OCI-LY3 (cell line): ENCODE data around the gene UNC5B.

Source experiments
- H2AFZ ChIP-seq: fragments of 200-600, 300-600 bp; shearing (Covaris generic); 2 replicates; pipeline ENCODE4 v1.6.0; 2014; ENCODE audit warnings: antibody characterized with exemption, low read depth, low read length
- H3K27ac ChIP-seq: fragments of 200-600, 300-600 bp; sonication (generic); 2 replicates; pipeline ENCODE4 v1.5.1; 2014; ENCODE audit warnings: mild to moderate bottlenecking, low read length, moderate library complexity, mixed read lengths
- H3K27me3 ChIP-seq: fragments of 200-600, 300-600 bp; sonication (generic); 2 replicates; pipeline ENCODE4 v1.6.1; 2014; ENCODE audit warnings: low read depth, low read length, mixed read lengths
- H3K36me3 ChIP-seq: fragments of 200-600, 300-600 bp; sonication (generic); replicated peaks from 2 replicates; pipeline ENCODE3; 2014; ENCODE audit warnings: low read depth, low read length, mixed read lengths
- H3K4me1 ChIP-seq: fragments of 300-600, 200-600 bp; sonication (generic); 2 replicates; pipeline ENCODE4 v1.6.1; 2014; ENCODE audit warnings: low read length, mixed read lengths
- H3K4me2 ChIP-seq: fragments of 200-600, 300-600 bp; sonication (generic); 2 replicates; pipeline ENCODE4 v1.6.1; 2014; ENCODE audit warnings: low read length, mixed read lengths
- H3K4me3 ChIP-seq: fragments of 300-600, 200-600 bp; sonication (generic); 2 replicates; pipeline ENCODE4 v1.5.1; 2014; ENCODE audit warnings: antibody characterized with exemption, mild to moderate bottlenecking, low read length, moderate library complexity
- H3K79me2 ChIP-seq: fragments of 300-600, 200-600 bp; shearing (Covaris generic); 2 replicates; pipeline ENCODE4 v1.6.1; 2014; ENCODE audit warnings: mild to moderate bottlenecking, low read length, mixed read lengths
- H3K9ac ChIP-seq: fragments of 300-600, 200-600 bp; shearing (Covaris generic); 2 replicates; pipeline ENCODE4 v1.6.0; 2014; ENCODE audit warnings: mild to moderate bottlenecking, low read length, moderate library complexity
- H3K9me3 ChIP-seq: fragments of 200-600, 300-600 bp; shearing (Covaris generic); 2 replicates; pipeline ENCODE4 v1.6.1; 2014; ENCODE audit warnings: low read length, mixed read lengths; ENCODE audit not compliant: insufficient read depth
- H4K20me1 ChIP-seq: fragments of 200-600, 300-600 bp; sonication (generic); 2 replicates; pipeline ENCODE4 v1.6.1; 2016; ENCODE audit warnings: low read length, mixed read lengths; ENCODE audit not compliant: insufficient read depth
- EZH2phosphoT487 ChIP-seq: fragments of 200-600 bp; shearing (Covaris generic); IDR thresholded peaks from 2 replicates; pipeline ENCODE4 v1.6.1; 2018; ENCODE audit warnings: antibody characterized with exemption, mixed run types, low read depth
- TF ChIP-seq, protein P1 (sequence below): fragments of 200-600, 300-600 bp; sonication (generic); IDR thresholded peaks from 2 replicates; pipeline ENCODE4 v1.5.1; 2014; ENCODE audit warnings: antibody characterized with exemption, low read length, low read depth

Gene UNC5B

GRCh38 chr10:71338728-71339495 is 126.5 kb downstream of the UNC5B start:
- no peak overlapping the region for H3K4me3 ChIP-seq
- no peaks in the 10 kb centered on the region for H3K36me3 ChIP-seq
- no peak overlapping the region for H3K4me2 ChIP-seq

DNA sequence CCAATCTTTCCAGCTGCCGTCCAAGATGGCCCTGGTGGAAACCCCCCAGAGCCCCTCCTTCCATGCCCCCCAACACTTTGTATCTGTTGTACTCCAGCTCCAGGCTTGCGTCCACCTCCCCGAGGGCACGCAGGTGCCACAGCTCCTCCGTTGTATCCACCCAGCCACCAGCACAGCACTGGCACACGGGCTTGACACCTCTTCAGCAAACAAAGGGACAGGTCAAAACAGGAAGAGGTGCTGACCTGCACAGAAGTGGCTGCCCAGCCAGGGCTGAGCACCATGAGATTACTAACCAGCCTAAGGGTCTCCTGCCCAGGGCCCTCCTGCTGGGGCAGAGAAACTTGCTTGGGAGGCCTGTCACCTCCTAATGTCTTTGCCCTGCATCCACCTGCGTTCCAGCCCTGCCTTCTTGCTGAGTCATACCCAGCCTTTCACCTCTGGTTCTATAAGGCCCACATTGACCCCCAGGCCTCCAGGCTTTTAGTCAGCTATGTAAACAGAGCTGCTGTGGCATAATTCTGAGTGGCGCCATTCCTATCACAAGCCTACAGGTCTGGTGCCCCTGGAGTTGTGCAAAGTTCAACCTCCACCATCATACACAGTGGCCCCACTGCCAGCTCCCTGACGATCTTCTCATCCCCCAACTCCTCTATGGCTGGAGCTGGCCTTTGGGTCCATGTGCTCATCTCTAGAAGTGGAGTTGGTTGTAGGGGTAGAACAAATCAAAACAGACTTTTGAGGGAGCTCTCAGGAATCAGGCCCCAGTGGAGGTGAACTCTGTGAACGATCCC is 127.6 kb downstream of the UNC5B start:
- Histone ChIP-seq H2AFZ (no peak overlapping the region), H3K27me3 (no peaks in the 10 kb centered on the region), H3K36me3 (no peaks in the 10 kb centered on the region), H3K4me1 (peaks cover 7% of the 10 kb centered on the region), H3K4me2 (no peak overlapping the region), H3K27ac (no peak overlapping the region), H3K79me2 (no peaks in the 10 kb centered on the region), H4K20me1 (no peaks in the 10 kb centered on the region), H3K4me3 (no peak overlapping the region), H3K9ac (no peak overlapping the region), H3K9me3 (no peaks in the 10 kb centered on the region)
- TF ChIP-seq EZH2phosphoT487: no peak
- TF ChIP-seq, protein P1, sequence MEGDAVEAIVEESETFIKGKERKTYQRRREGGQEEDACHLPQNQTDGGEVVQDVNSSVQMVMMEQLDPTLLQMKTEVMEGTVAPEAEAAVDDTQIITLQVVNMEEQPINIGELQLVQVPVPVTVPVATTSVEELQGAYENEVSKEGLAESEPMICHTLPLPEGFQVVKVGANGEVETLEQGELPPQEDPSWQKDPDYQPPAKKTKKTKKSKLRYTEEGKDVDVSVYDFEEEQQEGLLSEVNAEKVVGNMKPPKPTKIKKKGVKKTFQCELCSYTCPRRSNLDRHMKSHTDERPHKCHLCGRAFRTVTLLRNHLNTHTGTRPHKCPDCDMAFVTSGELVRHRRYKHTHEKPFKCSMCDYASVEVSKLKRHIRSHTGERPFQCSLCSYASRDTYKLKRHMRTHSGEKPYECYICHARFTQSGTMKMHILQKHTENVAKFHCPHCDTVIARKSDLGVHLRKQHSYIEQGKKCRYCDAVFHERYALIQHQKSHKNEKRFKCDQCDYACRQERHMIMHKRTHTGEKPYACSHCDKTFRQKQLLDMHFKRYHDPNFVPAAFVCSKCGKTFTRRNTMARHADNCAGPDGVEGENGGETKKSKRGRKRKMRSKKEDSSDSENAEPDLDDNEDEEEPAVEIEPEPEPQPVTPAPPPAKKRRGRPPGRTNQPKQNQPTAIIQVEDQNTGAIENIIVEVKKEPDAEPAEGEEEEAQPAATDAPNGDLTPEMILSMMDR: no peak

More at GRCh38 chr10:71338728-71339495, 126.5 kb downstream of the UNC5B start:
- H3K4me1 ChIP-seq: peaks cover 7% of the 10 kb centered on the region
- TF ChIP-seq EZH2phosphoT487: no peak
- TF ChIP-seq, protein P1: no peak
- H3K27me3 ChIP-seq: no peaks in the 10 kb centered on the region
- no peak overlapping the region for H3K9ac ChIP-seq
- H4K20me1 ChIP-seq: no peaks in the 10 kb centered on the region
- H3K9me3 ChIP-seq: no peaks in the 10 kb centered on the region
- H3K79me2 ChIP-seq: no peaks in the 10 kb centered on the region
- H3K27ac ChIP-seq: no peak overlapping the region
- H2AFZ ChIP-seq: no peak overlapping the region

DNA sequence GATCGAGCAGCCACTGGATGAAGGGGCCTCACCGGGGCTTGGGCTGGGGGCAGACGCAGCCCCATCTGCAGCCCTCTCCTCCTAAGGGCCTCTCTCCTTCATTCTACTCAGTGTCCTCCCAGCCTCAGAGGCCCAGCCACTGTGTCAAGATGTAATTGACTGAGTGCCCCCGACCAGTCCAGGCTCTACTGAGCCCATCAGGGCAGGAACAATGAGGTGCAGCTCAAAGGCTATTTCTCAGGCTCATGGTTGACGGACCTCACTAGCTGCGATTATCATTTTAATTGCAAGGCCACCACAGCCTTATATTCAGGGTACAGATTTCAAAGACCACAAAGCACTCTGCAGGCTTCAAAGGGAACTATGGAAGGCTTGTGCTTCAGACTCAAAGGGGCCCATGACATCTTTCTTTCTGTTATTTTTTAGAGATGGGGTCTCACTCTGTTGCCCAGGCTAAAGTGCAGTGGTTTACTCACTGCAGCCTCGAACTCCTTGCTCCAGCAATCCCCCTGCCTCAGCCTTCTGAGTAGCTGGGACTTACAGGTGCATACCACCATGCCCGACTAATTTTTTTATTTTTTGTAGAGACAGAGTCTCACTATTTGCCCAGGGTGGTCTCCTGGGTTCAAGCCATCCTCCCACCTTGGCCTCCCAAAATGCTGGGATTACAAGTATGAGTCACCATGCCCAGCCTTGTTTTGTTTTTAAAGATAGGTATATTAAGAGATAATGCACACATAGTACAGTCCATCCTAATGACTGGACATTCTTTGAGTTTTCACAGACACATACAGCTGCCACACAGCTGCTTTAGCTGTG is 130.4 kb downstream of the UNC5B start:
- Histone ChIP-seq H3K4me3 (no peak overlapping the region), H3K27ac (no peak overlapping the region), H3K9ac (no peak overlapping the region), H3K79me2 (no peaks in the 10 kb centered on the region), H3K36me3 (no peaks in the 10 kb centered on the region), H3K4me2 (no peak overlapping the region), H3K27me3 (no peaks in the 10 kb centered on the region), H4K20me1 (no peaks in the 10 kb centered on the region), H3K9me3 (no peaks in the 10 kb centered on the region), H3K4me1 (peaks cover 7% of the 10 kb centered on the region), H2AFZ (no peak overlapping the region)
- no peak for TF ChIP-seq EZH2phosphoT487
- TF ChIP-seq, protein P1: no peak
